Activated T-helper 9 cell treated with anti-CD3 and anti-CD28 coated beads, Interleukin-2, amount 50 U/mL, for 16 hours (primary cell): ENCODE measurements around the gene ACSS1.

Source experiments
- DNase-seq: peaks from one replicate; pipeline ENCODE4 v3.0.0-alpha.2; 2020; ENCODE audit warnings: low read depth

Gene ACSS1

DNA sequence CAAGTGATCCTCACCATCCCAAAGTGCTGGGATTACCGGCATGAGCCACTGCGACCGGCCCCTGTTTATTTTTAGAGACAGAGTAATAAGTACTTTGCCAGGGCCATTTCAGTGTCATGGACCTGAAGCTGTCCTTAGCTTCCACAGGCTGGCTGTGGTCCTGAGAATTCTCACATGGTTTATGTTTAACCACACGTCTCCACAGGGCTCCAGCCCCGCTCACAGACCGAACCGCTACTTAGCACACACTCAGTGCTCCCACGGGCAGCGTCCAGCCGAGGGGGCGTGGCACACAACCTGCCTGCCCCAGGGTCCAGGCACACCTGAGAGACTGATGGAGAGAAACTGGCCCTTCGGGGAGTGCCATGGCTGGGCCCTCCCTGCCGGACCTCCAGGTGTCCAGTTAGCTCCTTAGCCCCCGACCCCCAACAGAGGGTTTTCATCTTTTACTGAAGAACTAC, 11.7 kb downstream of the ACSS1 start:
- DNase-seq: no peak

DNA sequence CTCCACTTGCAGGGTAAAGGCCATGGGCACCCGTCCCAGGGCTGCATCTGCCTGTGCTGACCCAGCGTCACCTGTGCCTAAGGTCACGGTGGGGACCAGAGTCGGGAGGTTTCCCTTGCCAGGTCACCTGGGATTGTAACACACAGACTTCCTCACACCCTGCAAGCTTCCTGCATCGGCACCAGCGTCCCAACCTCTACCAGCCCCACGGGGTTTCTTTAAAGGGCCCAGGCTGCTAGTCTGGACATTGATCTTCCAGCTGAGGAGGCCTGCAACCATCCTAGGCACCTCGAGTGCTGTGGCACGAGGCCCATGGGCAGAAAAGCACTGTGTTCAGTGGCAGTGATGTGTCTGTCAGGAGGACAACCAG, 12.6 kb downstream of the ACSS1 start:
- DNase-seq: no peak

DNA sequence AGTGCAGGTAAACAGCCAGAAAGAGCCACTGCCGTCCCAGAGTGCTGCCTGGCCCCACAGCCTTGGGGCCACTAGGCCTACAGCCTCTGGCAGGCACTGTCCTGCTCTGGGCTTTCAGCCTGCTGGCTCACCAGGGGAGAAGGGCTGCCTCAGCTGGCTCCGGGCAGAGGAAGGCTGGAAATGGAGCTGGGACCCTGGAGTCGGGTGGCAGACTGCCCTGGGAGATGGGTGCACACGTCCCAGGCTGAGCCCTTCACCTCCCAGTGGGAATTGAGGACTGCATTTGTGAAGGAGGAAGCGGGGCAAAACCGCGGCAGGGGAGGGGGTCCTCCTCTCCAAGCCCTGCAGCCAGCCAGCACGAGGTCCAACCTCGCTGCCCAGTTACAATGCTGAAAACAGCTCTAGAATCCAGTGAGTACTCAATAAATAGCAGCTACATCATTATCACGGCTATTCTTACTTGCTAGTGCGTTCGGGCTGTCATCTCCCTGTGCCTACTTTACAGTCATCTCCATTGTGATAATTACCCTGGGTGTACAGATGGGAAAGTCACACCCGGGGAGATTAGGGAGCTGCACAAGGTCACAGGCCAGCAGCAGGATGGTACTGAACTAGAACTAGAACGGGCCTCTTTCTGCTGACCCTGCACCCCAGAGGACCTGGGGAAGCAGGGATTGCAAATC, 13.1 kb downstream of the ACSS1 start:
- no peak for DNase-seq

DNA sequence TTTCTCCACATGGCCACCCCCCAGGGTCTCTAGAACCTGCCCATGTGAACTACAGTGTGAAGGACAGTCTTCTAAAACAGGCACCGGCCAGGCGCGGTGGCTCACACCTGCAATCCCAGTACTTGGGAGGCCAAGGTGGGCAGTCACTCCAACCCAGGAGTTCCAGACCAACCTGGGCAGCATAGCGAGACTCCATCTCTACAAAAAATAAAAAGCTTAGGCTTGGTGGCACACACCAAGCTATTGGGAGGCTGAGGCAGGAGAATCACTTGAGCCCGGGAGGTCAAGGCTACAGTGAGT, 13.7 kb downstream of the ACSS1 start:
- no peak for DNase-seq

DNA sequence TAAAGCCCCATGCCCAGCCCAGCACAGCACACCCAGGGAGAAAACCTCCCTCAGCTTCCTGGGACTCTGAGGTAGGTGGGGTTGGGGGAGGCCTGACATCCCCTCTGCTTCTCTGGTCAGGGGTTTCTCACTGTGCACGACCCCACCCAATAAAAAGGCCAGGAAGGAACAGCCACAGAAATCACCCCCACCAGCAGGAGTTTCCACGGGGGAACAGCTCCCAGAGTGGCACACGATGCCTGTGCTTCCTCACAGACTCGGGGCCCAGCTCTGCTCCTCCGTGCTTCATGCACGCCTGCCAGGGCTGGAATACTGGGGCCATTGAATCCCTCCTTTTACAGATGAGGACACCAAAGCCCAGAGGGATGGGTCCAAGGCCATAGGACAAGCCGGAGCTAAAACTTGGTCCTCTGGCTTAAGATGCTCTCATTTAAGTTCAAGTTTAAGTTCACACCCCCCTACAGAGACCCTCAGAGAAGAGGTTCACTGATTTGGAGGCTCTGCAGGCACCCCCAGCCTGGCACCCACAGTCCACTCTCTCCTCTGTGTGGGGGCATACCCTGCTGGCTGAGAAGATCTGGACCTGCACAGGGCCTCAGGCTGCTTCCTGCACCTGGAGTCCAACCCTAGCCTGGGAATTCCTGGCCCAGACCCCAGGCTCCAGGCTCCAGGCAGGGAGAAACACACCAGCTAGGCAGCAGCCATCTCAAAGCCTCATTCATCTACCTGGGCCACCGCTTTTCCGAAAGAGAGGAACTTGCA, 14.3 kb downstream of the ACSS1 start:
- DNase-seq: no peak

DNA sequence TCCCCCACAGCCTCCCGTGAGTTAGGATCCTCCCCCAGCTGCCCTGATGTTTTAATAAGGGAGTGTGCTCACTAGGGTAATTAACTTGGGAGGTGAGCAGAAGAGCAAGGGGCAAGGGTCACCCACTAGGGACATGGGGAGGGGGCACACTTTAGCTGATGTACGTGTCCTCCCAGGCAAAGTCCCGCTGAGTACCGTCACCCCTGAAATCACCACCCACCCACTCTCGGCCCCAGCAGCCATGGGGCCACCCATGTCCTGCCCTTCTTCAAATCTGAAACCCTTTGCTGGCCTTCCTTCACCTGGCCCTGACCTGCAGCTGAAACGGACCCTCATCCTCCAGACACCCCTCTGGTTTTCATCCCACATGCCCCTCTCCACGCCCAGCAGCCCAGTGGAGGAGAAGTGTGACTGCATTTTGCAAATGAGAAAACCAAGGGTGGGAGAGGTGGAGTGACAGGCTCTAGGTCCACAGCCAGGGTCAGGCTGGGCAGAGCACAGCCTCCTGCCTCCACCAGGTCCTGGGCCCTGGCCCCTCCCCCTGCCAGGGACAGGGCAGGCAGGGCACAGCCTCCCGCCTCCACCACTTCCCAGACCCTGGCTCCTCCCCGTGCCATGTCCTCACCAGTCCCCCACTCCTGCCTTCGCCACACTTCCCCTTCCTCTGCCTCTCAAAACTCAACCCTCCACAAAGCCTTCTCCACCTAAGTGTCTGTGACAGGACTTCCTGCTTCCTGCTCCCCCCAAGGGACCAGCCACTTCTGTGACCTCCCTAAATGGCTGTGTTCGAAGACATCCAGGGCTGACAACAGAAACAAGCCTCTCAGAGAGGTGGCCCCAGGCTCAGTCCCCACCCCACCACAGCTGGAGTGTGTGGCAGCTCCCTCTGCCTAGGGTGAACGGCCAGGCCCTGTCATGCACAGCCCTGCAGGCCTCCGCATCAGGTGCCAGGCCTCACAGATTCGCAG, 15.1 kb downstream of the ACSS1 start:
- DNase-seq: no peak

DNA sequence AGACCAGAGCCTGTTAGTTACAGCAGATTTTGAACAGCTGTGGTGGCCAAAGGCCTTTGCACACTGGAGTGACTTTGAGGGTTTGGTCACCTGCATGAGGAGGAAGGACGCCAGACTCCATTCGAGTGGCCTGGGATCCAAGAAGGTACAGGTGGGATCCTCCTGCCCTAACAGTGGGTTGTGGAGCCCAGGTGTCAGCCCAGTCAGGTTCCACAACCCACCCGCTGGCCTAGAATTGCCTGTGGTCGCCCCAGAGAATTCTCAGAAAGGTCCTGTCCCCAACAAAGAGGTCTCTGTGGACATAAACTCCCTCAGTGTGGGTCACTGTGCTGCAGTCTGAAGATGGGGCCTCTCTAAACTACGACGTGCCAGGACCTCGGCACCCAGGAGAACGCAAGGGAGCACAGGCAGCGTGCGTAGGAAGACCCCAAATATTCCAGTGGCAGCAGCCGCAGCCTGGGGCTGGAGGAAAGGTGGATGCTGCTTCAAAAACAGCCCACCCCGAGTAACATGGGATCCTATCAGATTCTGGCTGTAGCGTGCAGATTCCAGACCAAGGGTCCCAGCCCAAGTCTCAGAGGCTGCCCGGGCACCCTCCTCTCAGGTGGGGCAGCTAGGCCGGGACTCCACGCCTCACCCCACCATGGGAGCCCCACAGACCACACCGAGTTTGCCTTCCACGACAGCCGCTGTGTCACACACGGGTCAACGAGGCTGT, 16.0 kb downstream of the ACSS1 start:
- DNase-seq: no peak

DNA sequence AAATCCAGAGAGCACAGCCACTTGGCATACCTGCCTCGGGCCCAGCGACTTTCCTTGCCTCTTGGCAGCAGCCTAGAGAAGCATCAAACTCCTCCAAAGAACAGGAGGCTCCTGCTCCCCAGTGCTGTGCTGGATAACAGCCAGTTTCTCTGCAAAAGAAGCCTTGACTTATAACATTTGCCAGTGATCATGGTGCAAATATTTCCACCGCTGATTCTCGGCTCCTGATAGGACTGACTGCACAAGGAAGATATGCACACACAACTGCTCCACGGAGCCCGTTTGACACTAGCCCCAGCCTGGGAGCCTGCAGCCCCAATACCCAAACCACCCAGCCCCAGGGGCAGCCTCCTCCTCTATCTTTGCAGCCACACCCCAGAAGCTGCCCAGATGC, 17.5 kb downstream of the ACSS1 start:
- DNase-seq: no peak

DNA sequence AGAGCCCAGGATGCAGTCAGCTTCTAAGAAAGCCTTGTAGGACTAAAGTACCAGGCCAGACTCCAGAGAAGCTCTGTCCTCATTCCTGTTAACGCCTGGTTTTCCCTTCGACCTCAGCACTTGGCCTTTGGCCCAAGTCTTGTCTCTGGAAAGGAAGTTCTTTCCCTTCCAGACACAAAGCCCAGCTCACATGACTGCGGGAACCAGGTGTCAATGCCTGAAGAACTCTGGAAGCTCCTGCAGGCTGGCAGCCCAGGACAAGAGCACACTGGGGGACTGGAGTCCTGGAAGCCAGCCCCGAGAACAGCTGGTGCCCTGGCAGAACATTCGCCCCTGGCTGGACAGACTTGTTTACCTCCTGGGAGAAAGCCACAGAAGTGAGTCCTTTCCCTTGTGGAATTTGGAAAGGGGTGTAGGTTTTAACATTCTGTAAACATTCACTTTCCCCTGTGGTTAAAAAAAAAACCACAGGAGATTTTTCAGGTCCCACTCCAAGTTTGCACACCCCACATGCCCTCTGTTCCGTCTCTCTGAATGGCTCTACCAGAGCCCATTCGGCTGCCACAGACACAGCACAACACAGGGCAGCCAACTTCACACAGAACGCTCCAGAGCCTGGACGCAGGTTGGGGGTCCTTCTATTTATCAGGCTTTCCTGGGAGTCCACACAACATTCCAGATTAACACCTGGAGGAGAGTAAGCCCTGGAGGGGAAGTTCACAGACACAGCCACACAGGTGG, 18.1 kb downstream of the ACSS1 start:
- no peak for DNase-seq

DNA sequence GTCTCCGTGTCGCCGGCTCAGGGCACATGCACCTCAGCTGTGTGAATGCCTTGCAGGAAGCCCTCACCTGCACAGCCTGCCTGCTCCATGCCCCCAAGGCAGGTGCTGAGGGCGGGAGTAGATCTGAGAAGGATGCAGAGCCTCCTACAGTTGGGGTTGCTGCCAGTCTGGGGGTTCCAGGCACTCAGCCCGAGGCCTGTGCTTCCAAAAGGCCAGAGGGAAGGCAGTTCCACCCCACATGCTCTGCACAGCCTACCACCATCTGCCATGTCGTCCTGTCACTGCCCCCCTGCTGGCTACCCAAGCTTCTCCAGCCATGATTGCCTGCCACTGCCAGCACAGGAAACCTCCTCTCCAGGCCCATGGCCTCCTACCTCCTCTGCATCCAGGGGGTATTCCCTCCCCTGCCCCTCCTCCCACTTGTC, 19.3 kb downstream of the ACSS1 start:
- no peak for DNase-seq

DNA sequence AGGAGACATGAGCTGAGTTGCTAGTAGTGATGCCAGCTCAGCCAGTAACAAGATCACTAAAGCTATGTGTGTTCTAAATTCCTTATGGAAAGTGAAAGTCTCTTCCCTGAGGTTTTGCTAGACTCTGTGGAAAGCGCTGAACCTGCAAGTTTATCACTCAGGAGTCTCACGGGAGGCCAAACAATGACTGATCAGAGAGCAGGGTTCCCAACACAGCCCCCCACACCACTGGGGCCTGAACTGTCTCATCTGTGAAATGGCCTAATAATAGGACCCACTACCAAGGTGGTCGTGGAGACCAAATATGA, 19.9 kb downstream of the ACSS1 start:
- no peak for DNase-seq

DNA sequence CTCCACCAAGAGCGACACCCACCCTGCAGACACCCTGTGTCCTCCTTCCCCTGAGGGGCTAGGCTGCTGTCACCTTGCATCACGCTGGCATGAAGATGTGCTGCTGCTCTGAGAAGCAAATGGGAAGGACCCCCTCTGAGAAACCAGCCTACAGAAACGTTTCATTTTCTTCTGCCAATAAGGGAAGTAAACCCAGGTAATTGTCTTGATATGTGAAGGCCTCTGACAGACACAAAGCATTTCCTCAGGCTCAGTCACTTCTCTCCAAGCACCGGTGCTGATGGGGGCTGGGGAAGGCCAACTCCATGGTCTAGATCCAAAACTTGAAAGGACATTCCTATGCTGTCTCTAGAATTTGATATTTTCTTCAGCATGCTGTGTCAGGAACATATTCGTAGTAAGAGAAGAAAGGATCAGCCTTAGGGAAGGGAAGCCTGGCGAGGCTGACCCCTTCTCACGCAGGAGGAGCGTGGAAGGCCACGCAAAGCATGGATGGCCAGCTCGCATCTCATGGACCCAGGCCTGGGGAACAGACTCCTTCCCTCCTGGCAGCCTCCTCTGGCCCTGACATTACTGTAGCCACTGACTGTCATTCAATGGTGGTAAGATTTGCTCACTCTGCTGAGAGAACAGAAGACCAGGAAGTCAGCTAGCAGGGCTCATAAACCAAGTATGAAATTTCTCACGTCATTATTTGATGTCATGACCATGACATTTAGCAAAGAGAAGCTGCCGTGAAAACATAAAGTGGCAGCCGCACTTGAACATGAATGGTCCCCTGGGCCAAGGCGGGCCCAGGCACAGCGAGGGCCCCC, 20.4 kb downstream of the ACSS1 start:
- no peak for DNase-seq

DNA sequence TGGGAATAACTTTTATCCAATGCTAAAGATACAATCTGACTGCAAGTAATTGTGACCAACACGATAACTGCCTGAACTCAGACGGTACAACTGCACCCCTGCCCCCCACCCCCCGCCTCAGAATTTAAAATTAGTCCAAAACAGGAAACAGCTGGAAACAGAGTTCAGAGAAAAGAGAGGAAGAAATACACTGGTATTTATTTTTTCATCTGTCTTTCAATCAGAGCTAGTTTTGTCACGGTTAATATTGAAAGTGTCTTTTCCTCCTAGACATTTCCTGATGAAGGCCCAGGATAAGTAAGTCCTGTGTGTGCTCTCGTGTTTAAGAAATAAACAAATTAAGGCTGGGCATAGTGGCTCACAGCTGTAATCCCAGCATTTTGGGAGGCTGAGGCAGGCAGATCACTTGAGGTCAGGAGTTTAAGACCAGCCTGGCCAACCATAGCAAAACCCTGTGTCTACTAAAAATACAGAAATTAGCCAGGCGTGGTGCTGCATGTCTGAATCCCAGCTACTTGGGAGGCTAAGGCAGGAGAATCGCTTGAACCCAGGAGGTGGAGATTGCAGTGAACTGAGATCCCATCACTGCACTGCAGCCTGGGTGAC, 21.5 kb downstream of the ACSS1 start:
- DNase-seq: no peak

DNA sequence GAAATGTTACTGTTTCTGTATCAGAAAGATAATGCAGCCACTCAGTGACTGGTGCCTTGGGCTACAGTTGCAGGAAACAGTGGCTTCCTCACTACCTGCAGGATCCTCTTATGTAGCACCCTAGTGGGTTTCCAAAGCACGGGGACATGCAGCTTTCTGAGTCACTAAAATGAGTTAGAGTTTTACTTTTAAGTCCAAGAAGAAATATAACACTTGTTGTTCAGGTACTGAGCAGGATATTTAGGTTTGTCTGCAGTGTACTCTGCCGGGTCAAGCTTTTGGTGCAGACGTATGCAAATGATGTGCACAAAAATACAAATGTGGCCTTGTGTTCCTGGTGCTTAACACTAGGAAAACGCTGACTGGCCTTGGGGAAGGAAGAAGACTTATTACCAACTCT, 22.0 kb downstream of the ACSS1 start:
- no peak for DNase-seq

DNA sequence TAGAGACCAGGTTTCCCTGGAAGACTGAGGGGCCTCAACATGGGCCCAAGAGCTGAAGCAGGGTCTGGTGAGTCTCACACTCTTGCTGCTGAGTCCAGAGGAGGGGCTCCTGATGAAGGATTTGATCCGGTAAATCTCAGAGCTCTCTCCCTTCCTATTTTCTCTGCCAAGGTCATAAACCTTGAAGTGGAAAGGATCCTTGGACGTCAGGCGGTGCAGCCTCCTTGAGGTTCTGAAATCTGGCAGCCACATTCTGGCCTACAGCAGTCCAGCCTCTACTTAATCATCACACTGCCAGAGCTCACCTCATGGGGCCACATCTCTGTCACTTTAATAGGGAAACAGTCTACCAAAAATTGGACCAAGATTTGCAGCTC, 24.0 kb downstream of the ACSS1 start:
- DNase-seq: no peak

DNA sequence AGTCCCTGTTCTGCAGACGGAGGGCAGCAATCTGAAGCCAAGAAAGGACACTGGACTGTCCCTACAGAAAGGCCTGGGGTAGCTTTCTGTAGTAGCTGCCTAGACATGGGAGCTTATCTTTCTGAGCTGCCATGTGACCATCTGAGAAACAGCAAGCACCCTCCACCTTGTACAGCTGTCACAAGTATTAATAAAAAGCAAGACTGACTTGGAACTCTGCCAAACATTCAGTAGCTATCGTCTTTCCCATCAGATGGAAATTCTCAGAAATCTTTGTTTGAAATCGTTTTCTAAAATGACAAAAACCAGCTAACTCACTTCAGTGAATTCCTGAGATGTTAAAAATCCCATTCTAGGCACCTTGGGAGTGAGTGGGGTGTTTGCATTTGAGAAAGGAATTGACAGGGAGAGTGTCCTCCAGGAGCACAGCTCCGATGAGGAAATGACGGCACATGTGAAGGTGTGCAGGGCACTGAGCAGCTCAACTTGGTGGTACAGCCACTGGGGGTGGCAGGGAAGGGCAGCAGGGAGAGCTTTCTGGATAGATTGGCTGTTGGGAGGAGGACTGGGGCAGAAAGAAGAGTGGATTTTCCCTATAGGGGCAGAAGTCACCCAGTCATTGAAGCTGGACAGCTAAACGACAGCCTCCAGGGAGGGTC, 24.5 kb downstream of the ACSS1 start:
- DNase-seq: no peak

DNA sequence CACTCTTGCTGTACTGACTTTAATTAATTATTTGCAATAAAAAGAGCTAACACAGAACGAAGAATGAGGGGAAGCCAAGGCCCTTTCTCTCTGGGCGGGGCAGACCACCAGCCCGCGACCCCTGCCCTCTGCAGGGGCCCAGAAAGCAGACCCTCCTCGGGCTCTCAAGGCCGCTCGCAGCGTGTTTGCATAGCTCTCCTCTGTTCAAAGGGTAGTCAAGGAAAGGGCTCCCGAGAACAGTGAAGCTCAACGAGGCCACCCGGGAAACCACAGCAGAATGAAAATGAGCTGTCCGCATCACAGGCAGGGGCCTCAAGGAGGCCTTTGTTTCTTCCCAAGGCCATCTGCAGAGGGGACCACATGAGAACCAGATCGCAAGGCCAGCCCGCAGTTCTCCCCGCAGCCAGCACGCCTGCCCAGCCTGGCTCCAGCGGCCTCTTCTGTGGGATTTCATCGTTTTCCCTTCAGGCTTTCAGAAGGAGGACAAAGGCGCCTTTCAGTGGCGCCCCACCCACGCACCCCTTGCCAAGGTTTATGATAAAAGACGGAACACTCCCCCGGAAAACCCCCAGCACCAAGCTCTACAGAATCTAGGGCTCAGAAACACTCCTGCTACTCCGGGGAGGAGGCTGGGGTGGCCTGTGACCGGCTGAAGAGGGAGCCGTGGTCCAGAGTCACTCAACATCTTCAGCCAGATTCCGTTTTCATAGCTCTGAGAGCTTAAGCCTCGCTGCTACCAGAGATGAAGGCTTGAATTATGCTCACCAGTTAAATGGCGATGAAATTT, 25.3 kb downstream of the ACSS1 start:
- DNase-seq: no peak

DNA sequence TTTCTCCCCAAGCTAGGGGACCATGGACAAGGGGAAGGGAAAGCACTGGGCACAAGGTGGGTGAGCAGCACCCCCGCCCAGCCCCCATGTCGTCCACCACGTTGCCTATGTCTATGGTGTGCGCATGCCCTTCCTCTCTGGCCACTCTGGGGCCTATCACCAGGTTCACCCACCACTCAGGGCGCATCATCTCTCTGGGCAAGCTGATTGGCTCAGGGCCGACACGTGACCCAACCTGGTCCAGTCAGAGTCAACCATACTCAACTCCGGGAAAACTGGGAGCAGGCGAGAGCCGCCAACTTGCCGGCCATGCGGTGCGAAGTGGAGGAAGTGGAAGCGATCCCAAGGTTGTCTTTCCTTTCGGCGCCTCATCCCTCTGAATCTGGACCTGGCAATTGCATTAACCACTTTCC, 25.9 kb downstream of the ACSS1 start:
- DNase-seq: no peak

DNA sequence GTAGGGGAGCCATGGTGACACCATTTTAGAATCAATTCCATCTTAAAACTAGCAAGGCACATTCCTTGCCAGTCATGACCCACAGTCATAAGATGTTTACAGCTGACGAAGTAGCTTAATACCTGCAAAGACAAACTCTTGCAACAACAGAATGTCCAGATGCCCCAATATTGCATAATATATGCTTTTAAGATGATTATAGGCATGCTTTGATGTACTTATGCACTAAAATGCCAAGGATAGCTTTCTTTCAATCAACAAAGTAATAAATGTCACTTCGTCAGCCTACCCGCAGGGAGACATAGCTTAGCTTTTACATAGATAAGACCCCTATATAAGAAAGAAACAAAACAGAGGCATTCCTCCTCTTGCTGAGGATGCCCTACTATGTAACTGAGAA, 26.7 kb downstream of the ACSS1 start:
- no peak for DNase-seq
